Neural crest cell (in vitro differentiated cells): ENCODE results near the gene LENG8. TPM values are rescaled to one million over a fixed set of nuclear protein-coding genes. Genes with fewer than 3 reads are reported as not detected.

Experiments
- DNase-seq: peaks from one replicate; pipeline ENCODE4 v3.0.0; 2021; ENCODE audit warnings: low read depth, mixed read lengths, low spot score
- H3K27ac Mint-ChIP-seq: one replicate; pipeline ENCODE4 v1.8.0; 2021; ENCODE audit warnings: mild to moderate bottlenecking, mixed read lengths; ENCODE audit not compliant: unreplicated experiment
- H3K27me3 Mint-ChIP-seq: 2 replicates; pipeline ENCODE4 v1.8.0; 2021; ENCODE audit warnings: low read depth, mild to moderate bottlenecking, mixed read lengths
- H3K36me3 Mint-ChIP-seq: 2 replicates; pipeline ENCODE4 v1.8.0; 2021; ENCODE audit warnings: low read depth, mild to moderate bottlenecking, mixed read lengths
- H3K4me1 Mint-ChIP-seq: 2 replicates; pipeline ENCODE4 v1.8.0; 2021; ENCODE audit warnings: mixed read lengths
- H3K4me3 Mint-ChIP-seq: one replicate; pipeline ENCODE4 v1.8.0; 2021; ENCODE audit warnings: mild to moderate bottlenecking, mixed read lengths
- H3K9me3 Mint-ChIP-seq: 2 replicates; pipeline ENCODE4 v1.8.0; 2021; ENCODE audit warnings: mixed read lengths
- total RNA-seq: library from RNA; stranded (reverse); gene quantifications from 2 replicates; pipeline ENCODE4 v1.2.1, GENCODE V29; 2021
- TF ChIP-seq, protein P1 (sequence below): fragments of 200-600 bp; sonication (generic); conservative IDR thresholded peaks from 2 replicates; pipeline ENCODE4 v1.5.0; 2021; ENCODE audit warnings: antibody characterized with exemption, mild to moderate bottlenecking

LENG8 gene
- total RNA-seq, 1 donor from 2014 or later: 161 TPM

- peaks cover 12% of the 10 kb centered on the region for H3K9me3 Mint-ChIP-seq
- no peak for DNase-seq
These were observed 32.9 kb upstream of the LENG8 start for GRCh38 chr19:54415901-54416673.

DNA sequence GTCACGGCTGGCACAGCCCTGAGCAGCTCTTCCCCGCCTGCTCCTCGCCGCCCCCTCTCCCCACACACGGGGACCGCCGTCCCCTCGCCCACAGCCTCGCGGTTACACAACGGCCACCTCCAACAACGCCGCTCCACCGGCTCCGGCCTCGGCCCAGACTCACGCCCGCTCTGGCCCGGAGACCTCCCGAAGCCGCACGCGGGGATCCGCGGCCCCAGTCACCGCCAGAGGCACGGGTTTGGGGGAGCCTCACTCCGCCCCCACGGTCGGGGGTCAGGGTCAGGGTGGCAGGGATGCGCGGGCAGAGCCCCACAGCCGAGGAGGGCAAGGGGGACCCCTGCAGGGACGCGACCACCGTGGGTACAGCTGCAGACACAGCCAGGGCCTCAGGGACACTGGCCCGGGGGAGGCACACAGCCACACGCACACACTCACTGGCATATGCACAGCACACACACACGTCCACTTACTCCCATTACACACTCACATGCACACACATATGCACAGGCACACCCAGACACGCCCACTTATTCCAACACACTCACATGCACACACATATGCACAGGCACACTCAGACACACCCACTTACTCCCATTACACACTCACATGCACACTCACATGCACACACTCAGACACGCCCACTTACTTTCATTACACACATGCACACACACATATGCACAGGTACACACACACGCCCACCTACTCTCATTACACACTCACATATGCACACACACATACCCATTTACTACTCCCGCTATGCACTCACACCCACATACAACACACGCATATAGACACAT, 32.1 kb upstream of the LENG8 start:
- peak overlapping the region; percentile 13 for H3K27ac Mint-ChIP-seq
- DNase-seq: no peak
- no peaks in the 10 kb centered on the region for H3K27me3 Mint-ChIP-seq
- H3K9me3 Mint-ChIP-seq: peaks cover 12% of the 10 kb centered on the region
- TF ChIP-seq, protein P1, sequence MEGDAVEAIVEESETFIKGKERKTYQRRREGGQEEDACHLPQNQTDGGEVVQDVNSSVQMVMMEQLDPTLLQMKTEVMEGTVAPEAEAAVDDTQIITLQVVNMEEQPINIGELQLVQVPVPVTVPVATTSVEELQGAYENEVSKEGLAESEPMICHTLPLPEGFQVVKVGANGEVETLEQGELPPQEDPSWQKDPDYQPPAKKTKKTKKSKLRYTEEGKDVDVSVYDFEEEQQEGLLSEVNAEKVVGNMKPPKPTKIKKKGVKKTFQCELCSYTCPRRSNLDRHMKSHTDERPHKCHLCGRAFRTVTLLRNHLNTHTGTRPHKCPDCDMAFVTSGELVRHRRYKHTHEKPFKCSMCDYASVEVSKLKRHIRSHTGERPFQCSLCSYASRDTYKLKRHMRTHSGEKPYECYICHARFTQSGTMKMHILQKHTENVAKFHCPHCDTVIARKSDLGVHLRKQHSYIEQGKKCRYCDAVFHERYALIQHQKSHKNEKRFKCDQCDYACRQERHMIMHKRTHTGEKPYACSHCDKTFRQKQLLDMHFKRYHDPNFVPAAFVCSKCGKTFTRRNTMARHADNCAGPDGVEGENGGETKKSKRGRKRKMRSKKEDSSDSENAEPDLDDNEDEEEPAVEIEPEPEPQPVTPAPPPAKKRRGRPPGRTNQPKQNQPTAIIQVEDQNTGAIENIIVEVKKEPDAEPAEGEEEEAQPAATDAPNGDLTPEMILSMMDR: no peak
- H3K4me3 Mint-ChIP-seq: peak overlapping the region; percentile 94
- H3K36me3 Mint-ChIP-seq: peaks cover 22% of the 10 kb centered on the region
- peaks cover 49% of the 10 kb centered on the region for H3K4me1 Mint-ChIP-seq

More at GRCh38 chr19:54415901-54416673, 32.9 kb upstream of the LENG8 start:
- Mint-ChIP-seq H3K36me3 (peaks cover 15% of the 10 kb centered on the region), H3K27ac (peak overlapping the region; percentile 74), H3K4me3 (peak overlapping the region; percentile 94), H3K4me1 (peaks cover 43% of the 10 kb centered on the region), H3K27me3 (no peaks in the 10 kb centered on the region)
- TF ChIP-seq, protein P1: no peak

DNA sequence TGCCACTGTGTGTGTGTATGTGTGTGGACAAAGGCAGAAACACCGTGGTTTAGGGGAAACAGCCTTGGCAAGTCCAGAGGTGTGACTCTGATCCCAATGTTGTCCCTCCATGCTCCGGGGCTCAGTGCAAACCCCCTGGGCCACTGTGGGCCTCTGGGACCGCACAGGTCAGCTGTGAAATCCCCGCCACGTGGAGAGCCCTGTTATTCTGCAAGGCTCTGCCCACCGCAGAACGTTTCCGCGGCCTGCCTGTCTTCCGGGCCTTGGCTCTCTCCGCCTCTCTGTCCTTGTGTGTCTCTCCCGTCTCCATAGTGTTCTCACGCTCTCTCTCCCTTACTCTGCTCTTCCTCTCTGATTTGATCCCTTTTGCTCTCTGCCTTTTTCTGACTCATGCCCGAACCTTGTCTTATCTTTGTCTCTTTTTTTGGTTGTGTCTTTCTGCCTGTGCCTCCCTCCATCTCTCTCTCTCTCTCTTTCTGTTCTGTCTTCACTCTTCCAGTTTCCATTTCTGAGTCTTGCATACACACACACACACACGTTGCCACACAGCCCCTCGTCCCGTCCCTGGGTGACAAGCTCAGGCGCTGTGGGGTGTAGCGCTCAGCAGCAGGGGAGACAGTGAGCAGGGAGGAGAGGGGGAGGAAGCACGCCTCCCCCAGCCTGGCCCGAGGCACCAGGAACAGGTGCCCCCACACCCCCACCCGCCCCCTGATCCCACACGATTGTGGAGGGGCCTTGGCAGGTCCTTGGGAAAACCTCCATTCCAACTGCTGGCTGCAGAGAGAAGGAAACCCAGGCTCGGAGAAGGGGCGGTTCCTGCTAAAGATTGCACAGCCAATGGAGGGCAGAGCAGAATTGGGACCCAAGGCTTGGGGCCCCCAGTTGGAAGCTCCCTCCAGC, 30.7 kb upstream of the LENG8 start:
- Mint-ChIP-seq H3K36me3 (peaks cover 22% of the 10 kb centered on the region), H3K27me3 (no peaks in the 10 kb centered on the region), H3K4me3 (peak overlapping the region; percentile 87), H3K4me1 (peaks cover 53% of the 10 kb centered on the region), H3K9me3 (peaks cover 7% of the 10 kb centered on the region), H3K27ac (peak overlapping the region; percentile 95)
- DNase-seq: no peak
- TF ChIP-seq, protein P1: no peak

GRCh38 chr19:54418930-54419800, 29.8 kb upstream of the LENG8 start:
- H3K4me3 Mint-ChIP-seq: peak overlapping the region; percentile 83
- peak overlapping the region; percentile 95 for H3K27ac Mint-ChIP-seq
- H3K9me3 Mint-ChIP-seq: peaks cover 2% of the 10 kb centered on the region
- TF ChIP-seq, protein P1: no peak
- DNase-seq: no peak
- no peaks in the 10 kb centered on the region for H3K27me3 Mint-ChIP-seq
- peaks cover 27% of the 10 kb centered on the region for H3K36me3 Mint-ChIP-seq
- peaks cover 50% of the 10 kb centered on the region for H3K4me1 Mint-ChIP-seq
